Fibroblast of lung (primary cell): ENCODE results near the gene SGIP1. TPM values are rescaled to one million over a fixed set of nuclear protein-coding genes. Genes with fewer than 3 reads are reported as not detected.

Source experiments
- DNase-seq, 2 donors: peaks; one replicate each; pipeline versions ENCODE4 v3.0.0 to v3.0.0-alpha.2; 2010; ENCODE audit warnings: low read depth in 2 of 2
- H2AFZ ChIP-seq: 2 replicates; pipeline ENCODE4 v1.5.1; 2012; ENCODE audit warnings: low read length, control low read depth, inconsistent platforms
- H3K27ac ChIP-seq: 2 replicates; pipeline ENCODE4 v1.5.1; 2011; ENCODE audit warnings: low read length, control low read depth; ENCODE audit not compliant: insufficient read depth
- H3K27me3 ChIP-seq: 2 replicates; pipeline ENCODE4 v1.5.1; 2011; ENCODE audit warnings: mild to moderate bottlenecking, low read length; ENCODE audit not compliant: control insufficient read depth, insufficient read depth
- H3K36me3 ChIP-seq: 2 replicates; pipeline ENCODE4 v1.5.1; 2011; ENCODE audit warnings: low read length; ENCODE audit not compliant: control insufficient read depth, insufficient read depth
- H3K4me1 ChIP-seq: 2 replicates; pipeline ENCODE4 v1.5.1; 2011; ENCODE audit warnings: low read length; ENCODE audit not compliant: control insufficient read depth, insufficient read depth; ENCODE audit errors: extremely low read depth
- H3K4me2 ChIP-seq: 2 replicates; pipeline ENCODE4 v1.5.1; 2011; ENCODE audit warnings: low read length, control low read depth; ENCODE audit not compliant: insufficient read depth; ENCODE audit errors: extremely low read depth
- H3K4me3 ChIP-seq, 4 experiments: fragments of 200-600 bp in 1 of 4; sonication (generic) in 1 of 4; replicated peaks in 1 of 4; 2 replicates each; pipeline ENCODE4 v1.5.1; 2011 to 2016; ENCODE audit warnings: low read length in 4 of 4, low read depth in 3 of 4, mild to moderate bottlenecking in 3 of 4, control low read depth in 2 of 4, inconsistent platforms in 1 of 4, mixed read lengths in 1 of 4; ENCODE audit not compliant: insufficient read depth in 1 of 4; ENCODE audit errors: control extremely low read depth in 1 of 4
- H3K79me2 ChIP-seq: 2 replicates; pipeline ENCODE4 v1.5.1; 2012; ENCODE audit warnings: mild to moderate bottlenecking, low read length, inconsistent platforms; ENCODE audit not compliant: control insufficient read depth, insufficient read depth
- H3K9ac ChIP-seq: 2 replicates; pipeline ENCODE4 v1.5.1; 2011; ENCODE audit warnings: mild to moderate bottlenecking, low read length, control low read depth; ENCODE audit not compliant: insufficient read depth
- H3K9me3 ChIP-seq: 2 replicates; pipeline ENCODE4 v1.5.1; 2012; ENCODE audit warnings: low read depth, low read length; ENCODE audit not compliant: control insufficient read depth, insufficient read depth
- H4K20me1 ChIP-seq: 2 replicates; pipeline ENCODE4 v1.5.1; 2011; ENCODE audit warnings: low read length; ENCODE audit not compliant: control insufficient read depth, insufficient read depth; ENCODE audit errors: extremely low read depth
- EZH2 ChIP-seq: IDR thresholded peaks from 2 replicates; pipeline ENCODE4 v1.5.1; 2012; ENCODE audit warnings: low read length, control low read depth, mild to moderate bottlenecking; ENCODE audit errors: missing control alignments
- polyA plus RNA-seq, 2 donors: library from polyadenylated mRNA; depleted of rRNA in 1 of 2; stranded (reverse) in 1 of 2; unstranded in 1 of 2; fragments of >200 nt; gene quantifications; 2 replicates each; pipeline ENCODE4 v1.2.1, GENCODE V29; 2011 to 2012; ENCODE audit warnings: missing spikeins in 1 of 2
- total RNA-seq: library from RNA; depleted of rRNA; stranded (reverse); fragments of >200 nt; gene quantifications from 2 replicates; pipeline ENCODE4 v1.2.1, GENCODE V29; 2014
- TF ChIP-seq, protein P1 (sequence below), 2 donors: IDR thresholded peaks in 1 of 2; conservative IDR thresholded peaks in 1 of 2; 1 replicate in 1 of 2; 2 replicates in 1 of 2; pipeline ENCODE4 v1.5.1; 2011 to 2012; ENCODE audit warnings: low read length in 2 of 2, control low read depth in 1 of 2, inconsistent platforms in 1 of 2, low read depth in 1 of 2, mild to moderate bottlenecking in 1 of 2

The SGIP1 gene
- total and polyA plus RNA-seq, 2 donors (not counting 1 experiment from before 2014, with no cell fraction given), result 37.8 to 77.6 TPM

DNA sequence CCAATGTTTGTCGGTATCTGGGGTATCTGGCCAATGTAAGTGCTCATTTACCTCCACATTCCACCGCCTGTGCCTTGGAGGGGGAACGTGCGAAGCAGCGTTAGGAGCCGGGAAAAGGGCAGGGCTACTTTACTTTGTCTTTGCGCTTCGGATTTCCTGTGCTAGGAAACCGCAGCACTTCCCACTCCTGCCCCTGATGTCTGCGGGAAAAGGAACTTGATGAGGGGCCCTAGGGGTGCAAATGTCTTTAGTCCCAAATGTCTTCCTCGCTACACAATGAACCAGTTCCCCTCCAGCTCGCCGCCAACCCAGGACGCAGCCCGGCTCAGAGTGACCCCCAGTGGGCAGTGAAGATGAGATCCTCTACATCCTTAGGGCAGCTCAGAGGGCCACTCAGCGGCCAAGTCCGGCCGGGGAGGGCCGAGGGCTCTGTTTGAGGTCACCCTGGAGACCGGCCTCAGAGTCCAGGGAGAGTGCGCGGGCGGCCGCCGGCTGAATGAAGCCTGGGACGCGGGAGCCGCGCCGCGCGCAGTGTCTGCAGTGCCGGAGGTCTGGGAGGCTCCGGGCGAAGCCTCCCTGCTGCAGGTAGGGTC is 218.1 kb downstream of the SGIP1 start, which contains the start of gene DYNLT5:
Gene DYNLT5, plus strand, starts transcription at position 460 of the 593 bp plus-strand sequence. CDS start 2,200 bp downstream, outside the sequence.
- Histone ChIP-seq H4K20me1 (no peaks in the 10 kb centered on the region), H3K4me3 (peak within 1 kb of the TSS; percentile 15 to 52 (median 46)), H3K9ac (peak within 1 kb of the TSS; percentile 11), H3K27ac (no peak within 1 kb of the TSS), H3K27me3 (no peaks in the 10 kb centered on the region), H3K36me3 (no peaks in the 10 kb centered on the region), H3K79me2 (no peaks in the 10 kb centered on the region), H3K4me2 (peak within 1 kb of the TSS; percentile 87), H3K9me3 (no peaks in the 10 kb centered on the region), H3K4me1 (peaks cover 4% of the 10 kb centered on the region), H2AFZ (peak within 1 kb of the TSS; percentile 74)
- peak; percentile 50 to 59 for DNase-seq
- TF ChIP-seq, protein P1, sequence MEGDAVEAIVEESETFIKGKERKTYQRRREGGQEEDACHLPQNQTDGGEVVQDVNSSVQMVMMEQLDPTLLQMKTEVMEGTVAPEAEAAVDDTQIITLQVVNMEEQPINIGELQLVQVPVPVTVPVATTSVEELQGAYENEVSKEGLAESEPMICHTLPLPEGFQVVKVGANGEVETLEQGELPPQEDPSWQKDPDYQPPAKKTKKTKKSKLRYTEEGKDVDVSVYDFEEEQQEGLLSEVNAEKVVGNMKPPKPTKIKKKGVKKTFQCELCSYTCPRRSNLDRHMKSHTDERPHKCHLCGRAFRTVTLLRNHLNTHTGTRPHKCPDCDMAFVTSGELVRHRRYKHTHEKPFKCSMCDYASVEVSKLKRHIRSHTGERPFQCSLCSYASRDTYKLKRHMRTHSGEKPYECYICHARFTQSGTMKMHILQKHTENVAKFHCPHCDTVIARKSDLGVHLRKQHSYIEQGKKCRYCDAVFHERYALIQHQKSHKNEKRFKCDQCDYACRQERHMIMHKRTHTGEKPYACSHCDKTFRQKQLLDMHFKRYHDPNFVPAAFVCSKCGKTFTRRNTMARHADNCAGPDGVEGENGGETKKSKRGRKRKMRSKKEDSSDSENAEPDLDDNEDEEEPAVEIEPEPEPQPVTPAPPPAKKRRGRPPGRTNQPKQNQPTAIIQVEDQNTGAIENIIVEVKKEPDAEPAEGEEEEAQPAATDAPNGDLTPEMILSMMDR (conservative IDR thresholded peaks at IDR 0.05 in 1 of 2, IDR thresholded peaks at IDR 0.05 in 1 of 2; ENCODE audit: low read depth in 1 of 2, low read length in 2 of 2), result peak in 1 of 2 donors; percentile 32
- no peak for TF ChIP-seq EZH2

DNA sequence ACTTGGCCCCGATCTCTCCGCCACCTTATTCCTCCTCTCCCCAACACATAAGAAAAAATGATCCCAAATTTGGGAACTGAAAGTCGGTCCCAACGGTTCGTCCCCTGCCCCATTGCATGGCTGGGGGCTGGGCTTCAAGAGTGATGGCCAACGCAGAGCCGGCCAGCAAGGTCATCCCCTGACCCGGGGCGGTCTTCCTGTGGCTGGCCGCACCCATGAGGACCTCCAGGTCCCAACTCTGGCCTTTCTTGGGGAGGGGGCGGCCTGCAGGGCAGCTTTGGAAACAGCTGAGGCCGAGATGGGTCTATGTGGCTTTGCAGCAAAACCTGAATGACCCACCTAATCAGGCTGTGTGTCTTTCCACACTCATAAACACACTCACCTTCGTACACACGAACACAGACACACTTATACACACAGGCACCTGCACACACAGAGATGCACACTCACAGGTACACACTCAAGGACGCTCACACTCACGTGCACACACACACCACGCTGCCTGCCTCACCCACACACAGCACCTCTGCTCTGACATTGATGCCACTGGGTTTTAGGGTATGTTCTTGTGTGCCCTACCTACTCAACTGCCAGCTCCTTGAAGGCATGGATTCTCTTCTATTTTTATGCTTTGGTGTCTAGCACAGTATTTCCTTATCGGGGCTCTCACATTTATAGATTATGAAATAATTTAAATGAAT is 218.9 kb downstream of the SGIP1 start:
- Histone ChIP-seq H3K4me1 (peaks cover 4% of the 10 kb centered on the region), H3K27ac (no peak overlapping the region), H3K79me2 (no peaks in the 10 kb centered on the region), H3K9me3 (no peaks in the 10 kb centered on the region), H3K4me3 (peak overlapping the region; percentile 15 to 52 (median 46)), H3K4me2 (peak overlapping the region; percentile 87), H3K27me3 (no peaks in the 10 kb centered on the region), H4K20me1 (no peaks in the 10 kb centered on the region), H2AFZ (peak overlapping the region; percentile 37), H3K36me3 (no peaks in the 10 kb centered on the region), H3K9ac (peak overlapping the region; percentile 11)
- no peak for TF ChIP-seq EZH2
- TF ChIP-seq, protein P1 (conservative IDR thresholded peaks at IDR 0.05 in 1 of 2, IDR thresholded peaks at IDR 0.05 in 1 of 2; ENCODE audit: low read depth in 1 of 2, low read length in 2 of 2), result no peak
- no peak for DNase-seq

DNA sequence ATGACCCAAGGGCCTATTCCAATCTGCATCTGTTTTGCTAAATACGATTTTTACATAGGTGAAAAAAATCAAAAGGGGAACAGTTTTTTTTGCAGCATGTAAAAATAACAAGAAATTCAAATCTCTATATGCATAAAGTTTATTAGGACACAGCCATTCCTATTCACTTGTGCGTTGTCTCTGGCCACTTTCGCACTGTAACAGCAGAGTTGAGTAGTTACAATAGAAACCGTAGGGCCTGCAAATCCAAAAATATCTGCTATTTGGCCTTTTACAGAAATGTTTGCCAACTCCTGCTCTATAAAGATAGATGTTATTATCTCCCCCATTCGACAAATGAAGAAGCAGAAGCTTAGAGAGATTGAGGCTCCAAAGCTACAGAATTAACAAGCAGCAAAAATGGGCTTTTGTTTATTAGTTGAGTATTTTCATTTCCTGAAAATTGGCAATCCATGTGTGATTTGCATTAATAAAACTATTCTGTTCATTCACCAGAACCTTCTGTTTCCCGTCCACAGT is 223.8 kb downstream of the SGIP1 start:
- Histone ChIP-seq H4K20me1 (no peaks in the 10 kb centered on the region), H3K4me3 (no peak overlapping the region), H3K79me2 (no peaks in the 10 kb centered on the region), H3K27me3 (no peaks in the 10 kb centered on the region), H3K9ac (no peak overlapping the region), H3K4me2 (no peak overlapping the region), H2AFZ (no peak overlapping the region), H3K9me3 (no peaks in the 10 kb centered on the region), H3K36me3 (no peaks in the 10 kb centered on the region), H3K27ac (no peak overlapping the region), H3K4me1 (peaks cover under 1% of the 10 kb centered on the region)
- DNase-seq, result no peak
- TF ChIP-seq, protein P1 (conservative IDR thresholded peaks at IDR 0.05 in 1 of 2, IDR thresholded peaks at IDR 0.05 in 1 of 2; ENCODE audit: low read depth in 1 of 2, low read length in 2 of 2), result no peak
- no peak for TF ChIP-seq EZH2
